PC-9 (cell line): ENCODE results near the gene ZMIZ1.

Experiments used
- CTCF ChIP-seq: fragments of 200-600 bp; sonication (generic); conservative IDR thresholded peaks from 2 replicates; pipeline ENCODE4 v1.6.1; 2017; ENCODE audit warnings: mixed run types, antibody characterized with exemption, mild to moderate bottlenecking, moderate library complexity
- EZH2 ChIP-seq: fragments of 200-600 bp; sonication (generic); IDR thresholded peaks from 2 replicates; pipeline ENCODE4 v1.8.0; 2017; ENCODE audit warnings: antibody characterized with exemption, low read depth

GRCh38 chr10:79067241-79068202 lies 1.2 kb upstream of the ZMIZ1 start:
- TF ChIP-seq EZH2 (no peak), CTCF (no peak)
